ENCODE measurements around the gene PRND. TPM values are rescaled to one million over a fixed set of nuclear protein-coding genes. Genes with fewer than 3 reads are reported as not detected.

Gene PRND
- total and polyA plus RNA-seq, 2 of the 13 experiments (the other 11 are each of a cell fraction or from before 2014, with no cell fraction given): not detected

- Histone ChIP-seq H3K9ac (ENCODE audit: insufficient read depth, low read depth, low read length) (no peak overlapping the region), H3K79me2 (ENCODE audit: insufficient read depth, low read length) (no peaks in the 10 kb centered on the region), H4K20me1 (ENCODE audit: insufficient read depth, low read length) (no peaks in the 10 kb centered on the region), H3K27ac (ENCODE audit: extremely low read length, insufficient read depth, low read length) (no peak overlapping the region), H3K4me3 (replicated peaks in 1 of 3; ENCODE audit: insufficient read depth in 1 of 3, low read depth in 2 of 3, low read length in 3 of 3) (no peak overlapping the region), H2AFZ (ENCODE audit: low read length) (no peak overlapping the region), H3K4me1 (ENCODE audit: insufficient read depth, low read length) (peaks cover 4% of the 10 kb centered on the region), H3K9me3 (ENCODE audit: low read length) (no peaks in the 10 kb centered on the region), H3K4me2 (ENCODE audit: low read depth, low read length) (no peak overlapping the region), H3K27me3 (ENCODE audit: control insufficient read depth in 1 of 2, insufficient read depth in 2 of 2, low read length in 2 of 2) (peaks cover 0 to 43% of the 10 kb centered on the region in 2 experiments; a peak in 4 of 5 replicates), H3K36me3 (replicated peaks in 1 of 2; ENCODE audit: control insufficient read depth in 1 of 2, insufficient read depth in 2 of 2, low read length in 2 of 2) (no peaks in the 10 kb centered on the region)
- POLR2A ChIA-PET: no interaction called here
- BruUV-seq (replicated peaks): no TSS peak
- CTCF ChIA-PET (ENCODE audit: low intra/inter-chr PET ratio, low total read pairs): no interaction called here
- ATAC-seq (no peak), DNase-seq (ENCODE audit: low spot score) (no peak), FAIRE-seq (no peak)
- TF ChIP-seq MZF1 (CRISPR knock-in tag; IDR thresholded peaks at IDR 0.05; ENCODE audit: borderline replicate concordance) (no peak), ZNF678 (CRISPR knock-in tag; IDR thresholded peaks at IDR 0.05) (no peak), SRSF9 (IDR thresholded peaks at IDR 0.05; ENCODE audit: borderline replicate concordance, insufficient read depth, low read depth, low read length, poor library complexity, severe bottlenecking) (no peak), ZFP41 (CRISPR knock-in tag; IDR thresholded peaks at IDR 0.05; ENCODE audit: borderline replicate concordance) (no peak), NCOA2 (CRISPR knock-in tag; IDR thresholded peaks at IDR 0.05) (no peak), TP53 (CRISPR knock-in tag; conservative IDR thresholded peaks at IDR 0.05) (no peak), HBP1 (CRISPR knock-in tag; IDR thresholded peaks at IDR 0.05; ENCODE audit: low read depth) (no peak), MATR3 (CRISPR knock-in tag; IDR thresholded peaks at IDR 0.05) (no peak), ZNF83 (CRISPR knock-in tag; IDR thresholded peaks at IDR 0.05; ENCODE audit: borderline replicate concordance) (no peak), NFYB (CRISPR knock-in tag; IDR thresholded peaks at IDR 0.05) (no peak), ONECUT2 (CRISPR knock-in tag; IDR thresholded peaks at IDR 0.05) (no peak), ZNF557 (CRISPR knock-in tag; IDR thresholded peaks at IDR 0.05) (no peak)
- TF ChIP-seq, protein P1, sequence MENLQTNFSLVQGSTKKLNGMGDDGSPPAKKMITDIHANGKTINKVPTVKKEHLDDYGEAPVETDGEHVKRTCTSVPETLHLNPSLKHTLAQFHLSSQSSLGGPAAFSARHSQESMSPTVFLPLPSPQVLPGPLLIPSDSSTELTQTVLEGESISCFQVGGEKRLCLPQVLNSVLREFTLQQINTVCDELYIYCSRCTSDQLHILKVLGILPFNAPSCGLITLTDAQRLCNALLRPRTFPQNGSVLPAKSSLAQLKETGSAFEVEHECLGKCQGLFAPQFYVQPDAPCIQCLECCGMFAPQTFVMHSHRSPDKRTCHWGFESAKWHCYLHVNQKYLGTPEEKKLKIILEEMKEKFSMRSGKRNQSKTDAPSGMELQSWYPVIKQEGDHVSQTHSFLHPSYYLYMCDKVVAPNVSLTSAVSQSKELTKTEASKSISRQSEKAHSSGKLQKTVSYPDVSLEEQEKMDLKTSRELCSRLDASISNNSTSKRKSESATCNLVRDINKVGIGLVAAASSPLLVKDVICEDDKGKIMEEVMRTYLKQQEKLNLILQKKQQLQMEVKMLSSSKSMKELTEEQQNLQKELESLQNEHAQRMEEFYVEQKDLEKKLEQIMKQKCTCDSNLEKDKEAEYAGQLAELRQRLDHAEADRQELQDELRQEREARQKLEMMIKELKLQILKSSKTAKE (CRISPR knock-in tag; IDR thresholded peaks at IDR 0.05; ENCODE audit: borderline replicate concordance): no peak
- WGBS (ENCODE audit: low lambda C conversion rate): 9% methylated on average over 1 of the region's 1 CpG
- in situ Hi-C loops (cut with HindIII; ENCODE audit: extremely low pct_ligation_motif_present, low pct_unique_long_range_greater_than_20kb) (no loop called here), intact Hi-C loops (cut with micrococcal nuclease; ENCODE audit: unreplicated experiment) (no loop called here)
Observed at GRCh38 chr20:4714818-4715217, 6.9 kb upstream of the PRND start.

All from HepG2 (cell line).